NOMO-1 treated with DMSO at 0.1 percent for 48 hours (cell line): ENCODE measurements around the gene CISD3.

ENCODE experiments used
- DNase-seq: peaks from one replicate; lab custom pipeline; 2025; ENCODE audit not compliant: unreplicated experiment; lab: John Stamatoyannopoulos, UW

CISD3 gene

GRCh38 chr17:38727736-38728135 is 2.4 kb upstream of the CISD3 start:
- DNase-seq = no peak

- peak; percentile 24 for DNase-seq
These were observed 1.8 kb upstream of the CISD3 start for GRCh38 chr17:38728290-38728831.

- no peak for DNase-seq
These were observed 714 bp upstream of the CISD3 start for GRCh38 chr17:38729368-38729885.

DNA sequence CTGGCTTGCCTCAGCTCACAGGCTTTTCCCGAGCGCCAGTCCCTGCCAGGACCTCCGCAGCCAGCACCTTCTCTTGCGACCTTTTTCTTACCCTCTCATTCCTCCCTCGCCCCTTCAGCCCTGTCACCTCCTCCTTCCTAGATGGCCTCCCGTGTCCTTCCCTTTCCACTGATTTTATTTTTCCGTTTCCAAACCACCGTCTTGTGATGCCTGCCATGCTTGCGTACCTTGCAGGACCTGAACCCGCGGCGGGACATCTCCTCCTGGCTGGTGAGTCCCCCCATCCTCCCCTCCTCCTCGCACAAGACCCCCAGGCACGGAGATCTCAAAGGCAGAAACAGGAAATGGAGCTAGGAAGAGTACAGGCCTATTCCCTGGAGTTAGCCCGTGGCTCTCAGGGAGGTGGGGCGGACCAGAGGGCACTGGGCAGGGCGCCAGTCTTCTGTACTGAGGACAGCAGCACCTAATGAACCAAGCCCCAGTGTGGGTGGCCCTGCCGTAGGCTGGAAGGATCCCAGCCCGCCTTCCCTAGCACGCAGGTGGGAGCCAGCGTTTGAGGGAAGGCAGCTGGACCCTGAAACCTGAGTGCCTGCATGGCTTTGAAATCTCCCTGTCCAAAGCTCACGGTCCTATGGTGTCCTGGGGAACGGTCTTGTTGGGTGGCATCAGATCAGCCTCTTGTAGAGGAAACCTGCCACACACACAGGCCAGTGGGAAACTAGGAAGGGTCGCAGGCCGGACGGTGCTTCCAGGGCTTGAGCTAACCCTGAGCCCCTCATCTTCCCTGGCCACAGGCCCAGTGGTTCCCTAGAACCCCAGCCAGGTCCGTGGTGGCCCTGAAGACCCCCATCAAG is 612 bp downstream of the CISD3 start:
- peak; percentile 42 for DNase-seq

DNA sequence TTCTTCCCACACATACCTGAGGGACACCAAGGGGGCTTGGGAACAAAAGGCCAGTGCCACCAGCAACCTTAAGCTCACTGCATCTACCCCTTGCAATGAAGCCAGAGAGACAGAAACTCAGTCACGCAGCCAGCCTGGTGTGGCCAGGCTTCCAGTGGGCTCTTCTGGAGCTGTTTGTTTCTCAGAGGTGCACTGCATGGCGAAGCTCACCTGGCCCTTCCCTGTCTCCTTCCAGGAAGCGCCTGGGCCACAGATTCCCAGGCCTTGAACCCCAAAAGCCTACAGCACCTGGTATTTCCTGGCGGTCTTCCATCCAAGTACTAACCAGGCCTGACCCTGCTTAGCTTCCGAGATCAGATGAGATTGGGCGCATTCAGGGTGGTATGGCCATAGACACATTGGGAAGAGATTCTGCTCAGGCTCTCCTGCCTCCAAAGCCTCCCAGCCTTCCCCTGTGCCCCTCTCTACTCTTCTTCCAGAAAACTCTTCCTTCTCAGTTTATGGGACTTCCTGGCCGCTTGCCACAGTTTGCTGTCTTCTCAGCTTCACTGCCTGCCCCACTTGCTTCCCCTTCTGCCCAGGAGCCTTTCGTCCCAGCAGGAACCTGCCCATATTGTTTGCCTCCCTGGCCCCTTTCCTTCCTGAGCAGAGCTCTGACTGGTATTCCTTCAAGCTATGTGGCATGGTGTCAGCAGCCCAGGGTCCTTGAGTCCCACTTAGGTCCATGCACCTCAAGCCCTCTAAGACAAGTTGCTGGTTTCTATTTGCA is 1.6 kb downstream of the CISD3 start:
- DNase-seq = no peak

- no peak for DNase-seq
These were observed 2.5 kb downstream of the CISD3 start for GRCh38 chr17:38732376-38733281.

GRCh38 chr17:38733282-38733981 is 3.3 kb downstream of the CISD3 start:
- no peak for DNase-seq

DNA sequence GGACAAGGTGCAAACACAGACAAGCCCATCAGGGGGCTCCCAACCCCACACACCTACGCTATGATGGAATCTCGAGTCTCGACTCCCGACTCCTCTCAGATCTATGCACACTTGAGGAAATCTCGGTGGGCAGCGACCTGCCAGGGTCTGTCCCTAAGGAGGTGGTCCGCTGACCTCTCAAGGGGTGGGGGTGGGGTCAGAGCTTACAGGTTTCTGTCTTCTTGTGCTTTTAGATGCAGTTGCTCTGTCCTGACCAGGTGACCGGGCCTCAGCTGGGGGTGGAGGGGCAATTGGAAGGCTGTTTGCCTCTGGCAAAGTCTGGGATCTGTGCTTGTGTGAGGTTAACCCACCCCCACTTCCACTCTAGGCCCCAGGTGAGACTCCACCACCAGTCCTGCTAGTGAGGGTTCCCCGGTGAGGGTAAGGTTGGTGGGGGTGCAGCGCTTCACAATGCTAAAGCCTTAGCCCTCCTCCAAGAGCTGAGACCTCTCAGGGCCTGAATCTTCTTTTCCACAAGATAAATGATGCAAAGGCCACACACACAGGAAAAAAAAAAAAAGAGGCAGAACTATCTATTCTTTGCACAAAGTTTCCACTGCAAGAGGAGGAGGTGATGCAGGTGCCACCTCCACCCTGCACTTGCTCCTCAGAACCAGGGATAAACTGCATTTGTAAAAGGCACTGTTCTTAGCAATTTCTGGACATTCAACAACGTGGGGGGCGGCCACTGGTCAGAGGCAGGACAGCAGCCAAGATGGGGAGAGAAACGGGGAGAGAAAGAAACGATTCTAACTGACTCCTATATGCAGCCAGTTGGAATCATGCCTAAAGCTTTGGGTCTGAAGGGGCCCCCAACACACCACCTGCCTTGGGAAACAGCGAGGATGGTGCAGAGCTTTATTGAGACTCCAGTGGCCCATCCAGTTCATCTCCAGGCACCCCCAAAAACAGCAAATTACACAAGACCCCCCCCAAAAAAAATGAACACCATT is 4.1 kb downstream of the CISD3 start:
- DNase-seq = peak; percentile 1

- no peak for DNase-seq
These were observed 5.2 kb downstream of the CISD3 start for GRCh38 chr17:38735161-38735997.

GRCh38 chr17:38738007-38738662 is 8.0 kb downstream of the CISD3 start:
- DNase-seq = no peak

GRCh38 chr17:38738686-38739085 is 8.5 kb downstream of the CISD3 start:
- no peak for DNase-seq

GRCh38 chr17:38739305-38739704 is 9.2 kb downstream of the CISD3 start:
- DNase-seq = no peak

- no peak for DNase-seq
These were observed 9.9 kb downstream of the CISD3 start for GRCh38 chr17:38740044-38740443.

GRCh38 chr17:38740806-38741205 is 10.7 kb downstream of the CISD3 start:
- no peak for DNase-seq

DNA sequence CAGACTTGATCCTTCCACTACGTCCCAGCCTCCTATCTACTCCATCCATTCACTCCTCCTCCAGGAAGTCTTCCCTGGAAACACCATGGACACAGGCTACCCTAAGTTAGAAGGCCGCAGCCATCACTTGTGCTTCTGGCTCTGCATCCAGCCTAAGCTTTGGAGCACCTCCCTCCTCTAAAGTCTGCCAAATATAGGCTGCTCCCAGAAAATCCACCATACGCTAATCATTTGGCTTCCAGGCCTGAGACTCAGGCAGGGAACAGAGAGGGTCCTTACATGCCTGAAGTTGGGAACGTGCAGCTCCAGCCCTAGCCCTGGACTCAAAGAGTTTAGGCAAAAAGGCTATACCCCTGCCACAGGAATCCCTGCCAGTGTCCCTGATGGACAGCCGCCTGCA is 11.3 kb downstream of the CISD3 start:
- DNase-seq = no peak

DNA sequence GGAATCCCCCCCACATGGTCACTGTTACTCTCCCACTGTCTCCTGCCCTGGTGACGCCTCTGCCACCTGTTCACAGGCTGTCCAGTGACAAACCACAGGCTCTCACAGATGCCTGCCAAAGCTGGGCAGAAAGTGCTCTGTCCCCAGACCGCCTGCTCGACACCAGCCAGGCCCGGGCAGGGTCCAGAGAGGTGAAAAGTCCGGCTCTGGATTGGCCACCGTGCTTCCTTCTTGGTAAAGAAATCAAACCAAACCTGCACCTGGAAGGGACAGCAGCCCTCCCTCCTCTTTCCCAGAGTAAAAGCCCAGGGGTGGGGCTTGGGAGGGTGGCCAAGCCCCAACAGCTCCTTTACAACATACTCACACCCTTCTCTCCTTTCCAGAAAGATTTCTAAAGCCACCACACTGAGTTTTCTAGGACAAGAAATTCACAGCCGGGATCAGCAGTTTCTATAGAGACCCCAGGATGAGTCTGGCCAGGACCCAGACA is 11.8 kb downstream of the CISD3 start:
- no peak for DNase-seq
